ENCODE data around the gene MRPL1.

MRPL1 gene

GRCh38 chr4:77862478-77863216, at the start of gene MRPL1:
MRPL1 (plus strand) TSS chr4:77862830; CDS start chr4:77862849, 19 bp downstream.
- DNase-seq, result peak; percentile 77

- no peak for DNase-seq
Measured at GRCh38 chr4:77815636-77816035, 47.0 kb upstream of the MRPL1 start.

GRCh38 chr4:77816546-77816945, 46.1 kb upstream of the MRPL1 start:
- no peak for DNase-seq

- no peak for DNase-seq
Measured at GRCh38 chr4:77817304-77818072, 45.1 kb upstream of the MRPL1 start.

- peak; percentile 33 for DNase-seq
Measured at GRCh38 chr4:77818073-77818601, 44.5 kb upstream of the MRPL1 start.

- DNase-seq, result no peak
Measured at GRCh38 chr4:77818602-77819403, 43.8 kb upstream of the MRPL1 start, which contains the start of gene CNOT6L. CNOT6L (minus strand) TSS chr4:77819368; CDS start chr4:77819308, 60 bp downstream.

GRCh38 chr4:77819404-77819842, 43.2 kb upstream of the MRPL1 start:
- DNase-seq, result no peak

- DNase-seq, result no peak
Measured at GRCh38 chr4:77819843-77820648, 42.6 kb upstream of the MRPL1 start.

- DNase-seq, result no peak
Measured at GRCh38 chr4:77820649-77821561, 41.7 kb upstream of the MRPL1 start.

GRCh38 chr4:77821775-77822174, 40.9 kb upstream of the MRPL1 start:
- DNase-seq, result no peak

- DNase-seq, result no peak
Measured at GRCh38 chr4:77826275-77826674, 36.4 kb upstream of the MRPL1 start.

GRCh38 chr4:77827343-77827742, 35.3 kb upstream of the MRPL1 start:
- no peak for DNase-seq

GRCh38 chr4:77833126-77833724, 29.4 kb upstream of the MRPL1 start:
- DNase-seq, result no peak

- no peak for DNase-seq
Measured at GRCh38 chr4:77834403-77834802, 28.2 kb upstream of the MRPL1 start.

- DNase-seq, result no peak
Measured at GRCh38 chr4:77843628-77844027, 19.0 kb upstream of the MRPL1 start.

- no peak for DNase-seq
Measured at GRCh38 chr4:77844363-77844762, 18.3 kb upstream of the MRPL1 start.

- DNase-seq, result no peak
Measured at GRCh38 chr4:77845400-77845799, 17.2 kb upstream of the MRPL1 start.

GRCh38 chr4:77845929-77846328, 16.7 kb upstream of the MRPL1 start:
- no peak for DNase-seq

- DNase-seq, result no peak
Measured at GRCh38 chr4:77848508-77848907, 14.1 kb upstream of the MRPL1 start.

- DNase-seq, result no peak
Measured at GRCh38 chr4:77849278-77849965, 13.2 kb upstream of the MRPL1 start.
